ENCODE data around the gene RASSF4.

GRCh38 chr10:44954042-44954441 lies 5.6 kb upstream of the RASSF4 start:
- TF ChIP-seq, protein P1, sequence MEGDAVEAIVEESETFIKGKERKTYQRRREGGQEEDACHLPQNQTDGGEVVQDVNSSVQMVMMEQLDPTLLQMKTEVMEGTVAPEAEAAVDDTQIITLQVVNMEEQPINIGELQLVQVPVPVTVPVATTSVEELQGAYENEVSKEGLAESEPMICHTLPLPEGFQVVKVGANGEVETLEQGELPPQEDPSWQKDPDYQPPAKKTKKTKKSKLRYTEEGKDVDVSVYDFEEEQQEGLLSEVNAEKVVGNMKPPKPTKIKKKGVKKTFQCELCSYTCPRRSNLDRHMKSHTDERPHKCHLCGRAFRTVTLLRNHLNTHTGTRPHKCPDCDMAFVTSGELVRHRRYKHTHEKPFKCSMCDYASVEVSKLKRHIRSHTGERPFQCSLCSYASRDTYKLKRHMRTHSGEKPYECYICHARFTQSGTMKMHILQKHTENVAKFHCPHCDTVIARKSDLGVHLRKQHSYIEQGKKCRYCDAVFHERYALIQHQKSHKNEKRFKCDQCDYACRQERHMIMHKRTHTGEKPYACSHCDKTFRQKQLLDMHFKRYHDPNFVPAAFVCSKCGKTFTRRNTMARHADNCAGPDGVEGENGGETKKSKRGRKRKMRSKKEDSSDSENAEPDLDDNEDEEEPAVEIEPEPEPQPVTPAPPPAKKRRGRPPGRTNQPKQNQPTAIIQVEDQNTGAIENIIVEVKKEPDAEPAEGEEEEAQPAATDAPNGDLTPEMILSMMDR (IDR thresholded peaks at IDR 0.05): no peak
- TF ChIP-seq POLR2AphosphoS5 (IDR thresholded peaks at IDR 0.05; ENCODE audit: insufficient read depth in 1 of 2, low read depth in 1 of 2): no peak
